Limb (tissue), 2 donors: ENCODE measurements around the gene UBE2E2.

ENCODE experiments used
- DNase-seq, 2 donors: peaks; one replicate each; pipeline ENCODE4 v3.0.0-alpha.2; 2016; ENCODE audit errors: extremely low spot score in 2 of 2

The UBE2E2 gene

GRCh38 chr3:23240171-23240785, 37.2 kb downstream of the UBE2E2 start:
- no peak for DNase-seq

GRCh38 chr3:23241256-23241655, 38.1 kb downstream of the UBE2E2 start:
- no peak for DNase-seq

GRCh38 chr3:23242106-23242505, 39.0 kb downstream of the UBE2E2 start:
- no peak for DNase-seq

GRCh38 chr3:23244324-23245041, 41.4 kb downstream of the UBE2E2 start:
- DNase-seq: no peak

- no peak for DNase-seq
Measured at GRCh38 chr3:23246651-23247050, 43.5 kb downstream of the UBE2E2 start.

- DNase-seq: no peak
Measured at GRCh38 chr3:23248594-23249131, 45.5 kb downstream of the UBE2E2 start.

- DNase-seq: no peak
Measured at GRCh38 chr3:23249961-23250360, 46.8 kb downstream of the UBE2E2 start.

GRCh38 chr3:23252122-23252521, 49.0 kb downstream of the UBE2E2 start:
- DNase-seq: no peak

GRCh38 chr3:23253214-23253613, 50.1 kb downstream of the UBE2E2 start:
- DNase-seq: no peak

- no peak for DNase-seq
Measured at GRCh38 chr3:23254282-23254681, 51.2 kb downstream of the UBE2E2 start.

- DNase-seq: no peak
Measured at GRCh38 chr3:23254835-23255234, 51.7 kb downstream of the UBE2E2 start.

GRCh38 chr3:23256741-23257435, 53.8 kb downstream of the UBE2E2 start:
- DNase-seq: no peak

GRCh38 chr3:23258110-23258509, 55.0 kb downstream of the UBE2E2 start:
- no peak for DNase-seq

- DNase-seq: no peak
Measured at GRCh38 chr3:23259515-23259914, 56.4 kb downstream of the UBE2E2 start.

GRCh38 chr3:23262766-23263165, 59.6 kb downstream of the UBE2E2 start:
- no peak for DNase-seq

- DNase-seq: no peak
Measured at GRCh38 chr3:23263796-23264195, 60.7 kb downstream of the UBE2E2 start.

- DNase-seq: no peak
Measured at GRCh38 chr3:23264413-23264812, 61.3 kb downstream of the UBE2E2 start.

GRCh38 chr3:23270423-23270822, 67.3 kb downstream of the UBE2E2 start:
- no peak for DNase-seq

- no peak for DNase-seq
Measured at GRCh38 chr3:23271876-23272741, 69.0 kb downstream of the UBE2E2 start.

GRCh38 chr3:23272820-23273219, 69.7 kb downstream of the UBE2E2 start:
- no peak for DNase-seq

GRCh38 chr3:23275061-23275460, 71.9 kb downstream of the UBE2E2 start:
- no peak for DNase-seq
